Measurements from ENCODE around the gene RAB40B.

DNA sequence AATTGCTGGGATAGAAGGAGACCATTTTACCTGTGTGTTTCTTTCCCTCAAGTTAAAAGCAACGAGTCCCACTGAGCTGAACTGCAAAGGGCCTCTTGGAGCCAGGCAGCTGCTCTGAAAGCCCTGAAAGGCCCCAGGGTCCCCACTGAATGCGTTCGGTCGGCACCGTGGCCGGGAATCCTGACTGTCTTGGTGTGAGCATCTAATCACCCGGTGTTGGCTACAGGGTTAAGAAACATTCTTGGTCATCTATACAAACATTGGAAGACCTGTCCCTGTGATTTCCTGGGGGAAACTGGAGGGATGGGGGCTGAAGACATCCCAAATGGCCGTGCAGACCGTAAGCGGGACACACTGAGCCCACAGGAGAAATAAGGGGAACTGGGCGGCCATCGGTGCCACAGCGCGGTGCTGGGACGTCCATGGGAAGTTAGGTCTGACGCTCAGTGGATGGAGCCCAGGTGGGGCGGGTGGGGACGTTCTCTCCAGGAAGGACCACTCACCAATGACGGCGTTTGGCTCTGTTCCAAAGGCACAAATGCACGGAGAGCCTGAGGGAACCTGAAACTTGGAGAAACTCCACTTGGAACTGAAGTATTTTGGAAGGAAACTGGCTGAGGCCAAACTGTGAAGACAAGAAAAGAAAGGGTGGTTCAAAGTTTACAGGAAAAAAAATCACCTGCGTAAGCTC, 82.3 kb downstream of the RAB40B start:
- TF ChIP-seq, protein P1, sequence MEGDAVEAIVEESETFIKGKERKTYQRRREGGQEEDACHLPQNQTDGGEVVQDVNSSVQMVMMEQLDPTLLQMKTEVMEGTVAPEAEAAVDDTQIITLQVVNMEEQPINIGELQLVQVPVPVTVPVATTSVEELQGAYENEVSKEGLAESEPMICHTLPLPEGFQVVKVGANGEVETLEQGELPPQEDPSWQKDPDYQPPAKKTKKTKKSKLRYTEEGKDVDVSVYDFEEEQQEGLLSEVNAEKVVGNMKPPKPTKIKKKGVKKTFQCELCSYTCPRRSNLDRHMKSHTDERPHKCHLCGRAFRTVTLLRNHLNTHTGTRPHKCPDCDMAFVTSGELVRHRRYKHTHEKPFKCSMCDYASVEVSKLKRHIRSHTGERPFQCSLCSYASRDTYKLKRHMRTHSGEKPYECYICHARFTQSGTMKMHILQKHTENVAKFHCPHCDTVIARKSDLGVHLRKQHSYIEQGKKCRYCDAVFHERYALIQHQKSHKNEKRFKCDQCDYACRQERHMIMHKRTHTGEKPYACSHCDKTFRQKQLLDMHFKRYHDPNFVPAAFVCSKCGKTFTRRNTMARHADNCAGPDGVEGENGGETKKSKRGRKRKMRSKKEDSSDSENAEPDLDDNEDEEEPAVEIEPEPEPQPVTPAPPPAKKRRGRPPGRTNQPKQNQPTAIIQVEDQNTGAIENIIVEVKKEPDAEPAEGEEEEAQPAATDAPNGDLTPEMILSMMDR (IDR thresholded peaks at IDR 0.05), result no peak
- no peak for TF ChIP-seq POLR2AphosphoS5 (IDR thresholded peaks at IDR 0.05)

All from prostate gland (tissue), 2 donors.